Mesothelial cell of epicardium (in vitro differentiated cells): ENCODE measurements around the gene KRTAP10-9. TPM values are rescaled to one million over a fixed set of nuclear protein-coding genes. Genes with fewer than 3 reads are reported as not detected.
"Not testable (repeated sequence)": the region's sequence is repeated elsewhere in the genome, so short reads cannot be mapped to it uniquely, and the experiment has no call there.

Source experiments
- DNase-seq, 2 experiments: peaks; one replicate each; pipeline ENCODE4 v3.0.0; 2021; ENCODE audit warnings: low spot score in 2 of 2; ENCODE audit not compliant: unreplicated experiment in 2 of 2
- H3K27ac Mint-ChIP-seq: 2 replicates; pipeline ENCODE4 v1.8.0; 2021; ENCODE audit warnings: mixed read lengths
- H3K27me3 Mint-ChIP-seq: 2 replicates; pipeline ENCODE4 v1.8.0; 2021; ENCODE audit warnings: low read depth, mixed read lengths
- H3K36me3 Mint-ChIP-seq: 2 replicates; pipeline ENCODE4 v1.8.0; 2021; ENCODE audit warnings: mixed read lengths
- H3K4me1 Mint-ChIP-seq: 2 replicates; pipeline ENCODE4 v1.8.0; 2021; ENCODE audit warnings: mixed read lengths
- H3K4me3 Mint-ChIP-seq: 2 replicates; pipeline ENCODE4 v1.8.0; 2021; ENCODE audit warnings: mild to moderate bottlenecking, moderate library complexity, mixed read lengths
- H3K9me3 Mint-ChIP-seq: 2 replicates; pipeline ENCODE4 v1.8.0; 2021; ENCODE audit warnings: mixed read lengths
- total RNA-seq: library from RNA; stranded (reverse); gene quantifications from 3 replicates; pipeline ENCODE4 v1.2.1, GENCODE V29; 2021
- TF ChIP-seq, protein P1 (sequence below): fragments of 200-600 bp; sonication (generic); IDR thresholded peaks from one replicate; pipeline ENCODE4 v1.5.0; 2021; ENCODE audit warnings: antibody characterized with exemption; ENCODE audit not compliant: unreplicated experiment

The KRTAP10-9 gene
- total RNA-seq, 1 donor from 2014 or later, result not detected

DNA sequence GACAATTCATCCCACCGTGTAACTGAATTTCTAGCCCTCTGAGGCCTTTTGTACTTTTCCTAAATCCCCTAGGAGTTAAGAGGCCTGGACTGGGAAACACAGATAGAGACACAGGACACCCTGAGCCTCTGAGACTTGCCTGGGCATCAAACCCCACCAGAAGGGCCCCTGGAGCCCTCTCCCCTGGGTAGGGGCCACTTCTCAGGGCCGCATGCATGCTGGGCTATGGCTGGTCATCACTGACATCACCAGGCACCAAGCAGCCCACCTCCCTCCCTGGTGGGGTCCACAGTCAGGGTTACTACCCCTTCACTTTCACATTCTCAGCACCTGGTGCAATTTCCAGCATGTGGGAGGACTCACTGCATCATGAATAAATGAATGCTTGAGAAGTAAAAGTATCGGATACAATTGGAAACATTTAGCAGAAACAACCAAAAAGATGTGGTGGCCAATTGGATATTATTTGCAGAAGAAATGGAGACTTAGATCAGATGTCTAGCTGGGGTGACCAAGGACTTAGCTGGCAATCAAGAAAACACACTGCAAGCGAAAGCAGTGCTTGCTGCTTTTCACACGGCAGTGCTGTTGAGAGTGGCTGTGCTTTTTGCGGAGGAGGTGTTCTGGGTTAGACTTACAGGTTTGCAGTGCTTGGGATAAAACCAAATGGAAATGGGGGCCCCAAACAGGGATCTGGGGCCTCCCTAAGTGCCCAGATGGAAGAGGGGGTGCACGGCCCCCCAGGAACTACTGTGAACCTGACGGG lies 27.4 kb upstream of the KRTAP10-9 start:
- peaks cover 3% of the 10 kb centered on the region for H3K36me3 Mint-ChIP-seq
- TF ChIP-seq, protein P1, sequence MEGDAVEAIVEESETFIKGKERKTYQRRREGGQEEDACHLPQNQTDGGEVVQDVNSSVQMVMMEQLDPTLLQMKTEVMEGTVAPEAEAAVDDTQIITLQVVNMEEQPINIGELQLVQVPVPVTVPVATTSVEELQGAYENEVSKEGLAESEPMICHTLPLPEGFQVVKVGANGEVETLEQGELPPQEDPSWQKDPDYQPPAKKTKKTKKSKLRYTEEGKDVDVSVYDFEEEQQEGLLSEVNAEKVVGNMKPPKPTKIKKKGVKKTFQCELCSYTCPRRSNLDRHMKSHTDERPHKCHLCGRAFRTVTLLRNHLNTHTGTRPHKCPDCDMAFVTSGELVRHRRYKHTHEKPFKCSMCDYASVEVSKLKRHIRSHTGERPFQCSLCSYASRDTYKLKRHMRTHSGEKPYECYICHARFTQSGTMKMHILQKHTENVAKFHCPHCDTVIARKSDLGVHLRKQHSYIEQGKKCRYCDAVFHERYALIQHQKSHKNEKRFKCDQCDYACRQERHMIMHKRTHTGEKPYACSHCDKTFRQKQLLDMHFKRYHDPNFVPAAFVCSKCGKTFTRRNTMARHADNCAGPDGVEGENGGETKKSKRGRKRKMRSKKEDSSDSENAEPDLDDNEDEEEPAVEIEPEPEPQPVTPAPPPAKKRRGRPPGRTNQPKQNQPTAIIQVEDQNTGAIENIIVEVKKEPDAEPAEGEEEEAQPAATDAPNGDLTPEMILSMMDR, result no peak
- H3K27ac Mint-ChIP-seq, result no peak overlapping the region
- H3K27me3 Mint-ChIP-seq, result peaks cover 8% of the 10 kb centered on the region
- H3K4me3 Mint-ChIP-seq, result no peak overlapping the region
- peaks cover 14% of the 10 kb centered on the region for H3K9me3 Mint-ChIP-seq
- no peak for DNase-seq
- peaks cover 3% of the 10 kb centered on the region for H3K4me1 Mint-ChIP-seq

DNA sequence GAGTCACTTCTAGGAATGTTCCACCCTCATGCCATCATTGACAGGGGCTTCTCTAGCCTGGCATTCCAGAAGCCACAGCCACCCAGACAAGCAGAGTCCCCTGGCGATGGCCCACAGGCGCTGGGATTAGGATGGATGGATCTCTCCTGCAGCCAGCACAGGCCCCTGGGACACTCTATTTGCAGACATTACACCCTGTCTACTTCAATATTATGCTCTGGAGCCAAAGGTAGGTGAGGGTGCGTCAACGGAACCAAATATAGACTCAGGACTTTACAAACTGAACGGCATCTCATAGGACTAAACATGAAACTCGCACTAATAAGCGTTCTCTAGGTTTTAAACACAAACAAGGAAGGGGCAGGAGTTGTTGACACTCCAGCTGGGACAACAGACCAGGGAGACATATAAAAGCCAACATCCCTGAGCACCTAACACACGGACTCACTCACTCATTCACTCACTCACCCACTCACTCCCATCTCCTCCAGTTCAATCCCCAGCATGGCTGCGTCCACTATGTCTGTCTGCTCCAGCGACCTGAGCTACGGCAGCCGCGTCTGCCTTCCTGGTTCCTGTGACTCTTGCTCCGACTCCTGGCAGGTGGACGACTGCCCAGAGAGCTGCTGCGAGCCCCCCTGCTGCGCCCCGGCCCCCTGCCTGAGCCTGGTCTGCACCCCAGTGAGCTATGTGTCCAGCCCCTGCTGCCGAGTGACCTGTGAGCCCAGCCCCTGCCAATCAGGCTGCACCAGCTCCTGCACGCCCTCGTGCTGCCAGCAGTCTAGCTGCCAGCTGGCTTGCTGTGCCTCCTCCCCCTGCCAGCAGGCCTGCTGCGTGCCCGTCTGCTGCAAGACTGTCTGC lies 26.5 kb upstream of the KRTAP10-9 start, which contains the start of gene KRTAP10-7:
Gene KRTAP10-7 (plus strand): TSS at position 480 of the 861 bp plus-strand sequence. CDS start 25 bp downstream, at position 505.
- DNase-seq, H3K27ac Mint-ChIP-seq: not testable (repeated sequence)
- H3K9me3 Mint-ChIP-seq, result peaks cover 21% of the 10 kb centered on the region

DNA sequence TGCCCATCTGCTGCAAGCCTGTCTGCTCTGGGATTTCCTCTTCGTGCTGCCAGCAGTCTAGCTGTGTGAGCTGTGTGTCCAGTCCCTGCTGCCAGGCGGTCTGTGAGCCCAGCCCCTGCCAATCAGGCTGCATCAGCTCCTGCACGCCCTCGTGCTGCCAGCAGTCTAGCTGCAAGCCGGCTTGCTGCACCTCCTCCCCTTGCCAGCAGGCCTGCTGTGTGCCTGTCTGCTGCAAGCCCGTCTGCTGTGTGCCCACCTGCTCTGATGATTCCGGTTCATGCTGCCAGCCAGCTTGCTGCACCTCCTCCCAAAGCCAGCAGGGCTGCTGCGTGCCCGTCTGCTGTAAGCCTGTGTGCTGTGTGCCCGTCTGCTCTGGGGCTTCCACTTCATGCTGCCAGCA lies 25.8 kb upstream of the KRTAP10-9 start:
- DNase-seq, H3K27ac Mint-ChIP-seq, H3K4me3 Mint-ChIP-seq, H3K36me3 Mint-ChIP-seq, H3K4me1 Mint-ChIP-seq: not testable (repeated sequence)
- Mint-ChIP-seq H3K9me3 (peaks cover 24% of the 10 kb centered on the region), H3K27me3 (peaks cover 17% of the 10 kb centered on the region)

More for the DNA sequence above, 26.5 kb upstream of the KRTAP10-9 start, which contains the start of gene KRTAP10-7:
- not testable (repeated sequence) for H3K36me3 Mint-ChIP-seq, H3K4me1 Mint-ChIP-seq, H3K4me3 Mint-ChIP-seq
- peaks cover 14% of the 10 kb centered on the region for H3K27me3 Mint-ChIP-seq

DNA sequence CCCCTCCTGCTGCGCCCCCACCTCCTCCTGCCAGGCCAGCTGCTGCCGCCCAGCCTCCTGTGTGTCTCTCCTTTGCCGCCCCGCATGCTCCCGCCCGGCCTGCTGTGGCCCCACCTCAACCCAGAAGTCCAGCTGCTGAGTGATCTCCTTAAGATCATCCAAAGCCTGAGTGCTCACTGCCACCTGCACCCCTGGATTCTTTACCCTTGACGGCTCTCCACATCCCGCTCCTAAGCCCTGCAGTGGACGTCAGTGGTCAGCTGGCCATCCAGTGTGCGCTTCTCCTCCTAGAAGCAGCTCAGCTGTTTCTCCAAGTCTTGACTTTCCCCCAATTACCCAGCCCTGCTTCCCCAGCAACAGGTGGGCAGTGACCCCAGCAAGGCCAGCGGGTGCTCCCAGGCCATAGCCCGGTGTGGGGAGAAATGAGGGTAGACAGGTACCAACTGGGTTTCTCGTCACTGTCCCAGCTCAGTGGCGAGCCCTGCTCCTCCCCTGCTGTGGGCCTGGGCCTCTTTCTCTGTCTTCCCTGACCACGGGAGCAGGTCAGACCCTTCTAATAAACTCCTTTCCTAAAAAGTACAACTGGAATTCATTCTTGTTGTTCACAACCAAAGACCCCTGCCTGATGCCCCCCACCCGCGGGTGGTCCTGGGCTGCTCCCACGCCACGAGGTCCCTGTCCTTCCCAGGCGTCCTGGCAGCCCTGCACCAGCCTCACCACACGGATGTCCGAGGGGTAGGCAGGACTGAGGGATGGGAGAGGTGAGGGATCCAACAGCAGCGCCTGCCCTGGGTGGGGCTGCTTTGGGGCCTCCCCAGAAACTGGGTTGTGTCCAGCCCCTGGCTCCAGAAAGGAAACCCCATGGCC lies 25.1 kb upstream of the KRTAP10-9 start:
- H3K27ac Mint-ChIP-seq, result no peak overlapping the region
- TF ChIP-seq, protein P1, result no peak
- no peak overlapping the region for H3K4me3 Mint-ChIP-seq
- peaks cover 30% of the 10 kb centered on the region for H3K9me3 Mint-ChIP-seq
- H3K36me3 Mint-ChIP-seq, result peaks cover 3% of the 10 kb centered on the region
- no peaks in the 10 kb centered on the region for H3K4me1 Mint-ChIP-seq
- H3K27me3 Mint-ChIP-seq, result peaks cover 17% of the 10 kb centered on the region
- no peak for DNase-seq

DNA sequence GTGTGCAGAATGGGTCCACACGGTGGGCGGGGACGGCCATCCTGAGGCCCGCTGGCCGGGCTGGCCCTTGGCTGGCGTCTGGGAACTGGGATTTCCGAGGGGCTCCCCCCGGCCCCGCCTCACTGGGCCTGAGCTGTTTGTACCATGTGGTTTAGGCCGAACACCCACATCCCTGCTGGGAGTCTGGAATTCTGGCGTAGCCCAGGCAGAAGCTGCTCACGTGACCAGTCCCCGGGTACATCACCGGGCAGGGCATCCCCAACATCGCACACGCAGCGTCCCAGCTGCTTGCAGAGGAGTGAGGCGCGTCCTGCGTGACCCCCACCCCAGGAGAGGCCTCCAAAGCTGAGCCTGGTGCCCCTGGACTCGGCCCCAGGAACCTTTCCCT lies 24.4 kb upstream of the KRTAP10-9 start:
- Mint-ChIP-seq H3K36me3 (peaks cover 3% of the 10 kb centered on the region), H3K27ac (no peak overlapping the region), H3K4me3 (no peak overlapping the region), H3K9me3 (peaks cover 30% of the 10 kb centered on the region), H3K4me1 (no peaks in the 10 kb centered on the region), H3K27me3 (peaks cover 20% of the 10 kb centered on the region)
- DNase-seq, result no peak
- TF ChIP-seq, protein P1, result no peak
